ENCODE data around the gene HSPA1A. TPM values are rescaled to one million over a fixed set of nuclear protein-coding genes. Genes with fewer than 3 reads are reported as not detected.

The HSPA1A gene
- total RNA-seq, 1 donor from 2014 or later: 116 TPM

DNA sequence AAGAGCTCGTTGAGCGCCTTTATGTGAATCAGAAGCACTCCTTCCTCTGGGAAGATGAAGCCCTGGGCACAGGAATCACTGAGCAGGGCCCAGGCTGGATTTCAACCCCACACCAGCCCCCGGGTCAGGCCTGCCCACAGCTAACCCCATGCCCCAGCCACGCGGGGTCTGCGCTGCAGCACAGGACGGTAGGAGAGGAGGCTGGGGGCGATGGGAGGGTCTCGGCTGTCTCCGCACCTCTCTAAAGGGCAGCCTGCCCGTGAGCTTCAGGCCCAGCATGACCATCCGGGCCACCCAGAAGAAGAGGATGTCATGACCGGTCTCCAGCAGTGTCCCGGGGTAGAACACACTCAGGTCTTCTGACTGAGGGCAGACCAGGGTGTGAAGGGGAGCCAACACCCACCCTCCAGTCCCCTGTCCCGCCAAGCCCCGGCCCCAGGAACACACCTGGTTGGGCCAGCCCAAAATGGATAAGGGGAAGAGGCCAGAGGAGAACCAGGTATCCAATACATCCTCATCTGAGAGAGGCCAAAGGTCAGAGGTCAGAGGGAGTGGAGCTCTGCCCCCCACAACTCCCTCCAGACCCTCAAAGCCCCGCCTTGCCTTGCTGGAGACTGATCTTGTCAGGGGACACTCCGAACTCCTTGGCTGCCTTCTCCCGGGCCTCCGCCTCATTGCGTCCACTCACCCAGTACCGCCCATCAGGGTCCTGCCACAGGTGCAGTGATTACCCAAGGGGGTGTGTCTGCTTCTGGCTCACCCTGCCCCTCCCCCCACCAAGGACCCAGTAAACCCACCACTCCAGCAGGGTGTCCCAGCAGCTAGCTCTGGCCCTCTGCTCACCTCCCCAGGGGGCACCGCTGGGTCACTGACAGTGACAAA, 33.9 kb upstream of the HSPA1A start:
- no peak for DNase-seq (ENCODE audit: low read depth)
- TF ChIP-seq, protein P1, sequence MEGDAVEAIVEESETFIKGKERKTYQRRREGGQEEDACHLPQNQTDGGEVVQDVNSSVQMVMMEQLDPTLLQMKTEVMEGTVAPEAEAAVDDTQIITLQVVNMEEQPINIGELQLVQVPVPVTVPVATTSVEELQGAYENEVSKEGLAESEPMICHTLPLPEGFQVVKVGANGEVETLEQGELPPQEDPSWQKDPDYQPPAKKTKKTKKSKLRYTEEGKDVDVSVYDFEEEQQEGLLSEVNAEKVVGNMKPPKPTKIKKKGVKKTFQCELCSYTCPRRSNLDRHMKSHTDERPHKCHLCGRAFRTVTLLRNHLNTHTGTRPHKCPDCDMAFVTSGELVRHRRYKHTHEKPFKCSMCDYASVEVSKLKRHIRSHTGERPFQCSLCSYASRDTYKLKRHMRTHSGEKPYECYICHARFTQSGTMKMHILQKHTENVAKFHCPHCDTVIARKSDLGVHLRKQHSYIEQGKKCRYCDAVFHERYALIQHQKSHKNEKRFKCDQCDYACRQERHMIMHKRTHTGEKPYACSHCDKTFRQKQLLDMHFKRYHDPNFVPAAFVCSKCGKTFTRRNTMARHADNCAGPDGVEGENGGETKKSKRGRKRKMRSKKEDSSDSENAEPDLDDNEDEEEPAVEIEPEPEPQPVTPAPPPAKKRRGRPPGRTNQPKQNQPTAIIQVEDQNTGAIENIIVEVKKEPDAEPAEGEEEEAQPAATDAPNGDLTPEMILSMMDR (conservative IDR thresholded peaks at IDR 0.05; ENCODE audit: low read depth, low read length): no peak
- no peak overlapping the region for H3K4me3 ChIP-seq (ENCODE audit: low read depth, low read length)

DNA sequence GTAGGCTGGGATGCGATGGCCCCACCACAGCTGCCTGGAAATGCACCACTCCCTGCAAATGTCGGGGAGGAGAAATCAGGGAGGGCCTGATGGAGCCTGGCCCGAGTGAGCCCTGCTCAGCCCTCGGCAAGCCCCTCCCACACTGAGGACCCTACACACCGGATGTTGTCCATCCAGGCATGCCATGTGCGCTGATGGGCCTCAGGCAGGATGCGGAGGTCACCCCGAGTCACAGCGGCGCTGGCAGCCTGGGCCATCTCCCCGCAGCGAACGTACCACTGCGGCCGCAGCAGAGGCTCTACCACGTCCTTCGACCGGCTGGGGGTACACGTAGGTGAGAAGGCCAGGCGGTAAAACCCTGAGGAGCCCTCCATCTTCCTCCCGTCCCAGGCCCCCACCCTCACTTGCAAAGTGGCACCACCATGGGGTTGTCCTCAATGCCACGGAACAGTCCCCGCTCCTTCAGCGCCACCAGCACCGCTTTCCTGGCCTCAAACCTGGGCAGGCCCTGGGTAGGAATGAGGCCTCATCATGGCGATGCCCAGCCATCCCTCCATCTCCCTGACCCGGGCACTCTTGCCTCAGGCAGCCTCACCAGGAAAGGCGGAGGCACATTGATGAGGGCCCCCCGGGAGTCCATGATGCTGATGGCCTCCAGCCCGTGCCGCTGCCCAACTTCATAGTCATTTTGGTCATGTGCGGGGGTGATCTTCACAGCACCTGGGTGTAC, 33.1 kb upstream of the HSPA1A start:
- DNase-seq (ENCODE audit: low read depth): no peak
- H3K4me3 ChIP-seq (ENCODE audit: low read depth, low read length): no peak overlapping the region
- TF ChIP-seq, protein P1 (conservative IDR thresholded peaks at IDR 0.05; ENCODE audit: low read depth, low read length): no peak

DNA sequence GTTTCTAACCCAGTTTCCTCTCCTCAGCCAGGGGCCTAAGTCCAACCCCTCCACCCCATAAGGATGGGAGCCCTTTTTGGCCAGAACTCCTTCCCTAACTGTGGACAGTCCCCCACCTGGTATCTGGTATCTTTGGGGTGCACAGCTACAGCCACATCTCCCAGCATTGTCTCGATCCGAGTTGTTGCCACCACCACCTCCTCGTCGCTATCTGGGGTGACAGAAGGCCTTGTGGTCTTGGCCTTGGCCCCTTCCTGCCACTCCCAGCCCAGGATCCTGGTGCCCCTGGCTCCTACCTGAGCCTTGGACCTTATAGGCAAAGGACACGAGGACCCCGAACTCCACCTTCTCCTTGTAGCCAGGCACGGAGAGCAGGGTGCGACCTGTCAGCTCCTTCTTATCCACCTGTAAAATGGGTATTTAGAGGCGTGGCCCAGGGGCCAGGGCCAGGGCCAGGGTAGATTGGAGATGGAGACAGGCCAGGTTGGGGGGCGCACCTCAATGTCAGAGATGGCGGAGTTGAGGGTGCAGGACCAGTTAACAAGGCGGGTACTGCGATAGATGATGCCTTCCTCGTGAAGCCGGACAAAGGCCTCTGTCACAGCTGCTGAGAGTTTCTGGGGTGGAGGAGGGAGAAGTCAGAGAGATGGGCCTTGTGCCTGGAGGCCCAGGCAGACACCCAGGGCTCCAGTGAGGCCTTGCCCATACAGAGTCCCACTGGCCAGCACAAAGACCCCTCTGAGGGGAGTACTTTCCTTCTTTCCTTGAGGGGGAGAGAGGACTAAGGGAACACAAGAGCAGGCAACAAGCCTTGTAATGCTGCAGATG, 31.0 kb upstream of the HSPA1A start:
- TF ChIP-seq, protein P1 (conservative IDR thresholded peaks at IDR 0.05; ENCODE audit: low read depth, low read length): no peak
- no peak for DNase-seq (ENCODE audit: low read depth)
- no peak overlapping the region for H3K4me3 ChIP-seq (ENCODE audit: low read depth, low read length)

DNA sequence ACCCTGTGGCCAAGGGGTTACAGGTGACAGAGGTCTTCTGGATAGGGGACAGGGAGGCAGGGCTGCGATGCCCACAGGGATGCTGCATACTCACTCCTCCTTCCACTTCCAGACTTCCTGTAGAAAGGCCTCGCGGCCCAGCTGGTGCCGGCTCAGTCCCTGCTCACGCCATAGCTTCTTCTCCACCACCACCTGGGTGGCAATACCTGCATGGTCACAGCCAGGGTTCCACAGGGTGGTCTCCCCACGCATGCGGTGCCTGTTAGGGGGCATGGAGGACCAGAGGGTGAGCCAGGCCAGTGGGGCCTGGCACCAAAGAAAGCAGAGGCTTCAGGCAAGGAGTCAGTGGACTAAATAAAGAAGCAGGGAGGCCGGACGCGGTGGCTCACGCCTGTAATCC, 29.9 kb upstream of the HSPA1A start:
- no peak for DNase-seq (ENCODE audit: low read depth)
- H3K4me3 ChIP-seq (ENCODE audit: low read depth, low read length): no peak overlapping the region
- TF ChIP-seq, protein P1 (conservative IDR thresholded peaks at IDR 0.05; ENCODE audit: low read depth, low read length): no peak

DNA sequence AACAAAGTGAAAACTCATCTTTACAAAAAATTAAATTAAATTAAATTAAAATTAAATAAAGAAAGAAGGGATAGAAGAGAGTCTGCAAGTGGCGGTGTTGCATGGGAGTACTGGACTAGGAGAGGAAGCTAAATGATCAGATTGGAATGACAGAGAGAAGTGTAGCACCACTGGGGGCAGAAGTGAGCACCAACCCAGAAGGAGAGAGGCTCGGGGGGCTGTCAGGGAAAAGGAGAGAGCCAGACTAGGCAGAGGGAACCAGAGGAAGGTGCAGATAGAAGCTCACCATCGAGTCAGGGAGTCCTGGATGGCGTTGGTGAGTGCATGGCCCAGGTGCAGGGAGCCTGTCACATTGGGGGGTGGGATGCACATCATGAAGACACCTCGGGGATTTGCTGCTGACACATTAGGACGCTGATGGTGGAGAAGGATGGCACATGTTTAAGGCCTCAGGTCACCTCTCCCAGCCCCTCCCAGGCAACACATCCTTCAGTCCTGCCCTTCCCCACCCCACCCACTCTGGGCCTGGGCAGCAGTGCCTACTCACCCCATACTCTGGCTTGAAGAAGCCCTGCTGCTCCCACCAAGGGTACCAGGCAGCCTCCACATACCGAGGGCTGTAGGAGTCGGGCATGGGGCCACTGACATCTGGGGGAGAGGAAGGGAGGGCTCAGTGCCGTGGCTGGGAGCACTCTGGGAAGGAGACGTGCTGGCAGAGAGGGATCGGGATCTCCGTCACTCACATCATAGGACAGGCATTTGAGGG, 23.8 kb upstream of the HSPA1A start:
- TF ChIP-seq, protein P1 (conservative IDR thresholded peaks at IDR 0.05; ENCODE audit: low read depth, low read length): peak; percentile 65
- H3K4me3 ChIP-seq (ENCODE audit: low read depth, low read length): no peak overlapping the region
- DNase-seq (ENCODE audit: low read depth): no peak

DNA sequence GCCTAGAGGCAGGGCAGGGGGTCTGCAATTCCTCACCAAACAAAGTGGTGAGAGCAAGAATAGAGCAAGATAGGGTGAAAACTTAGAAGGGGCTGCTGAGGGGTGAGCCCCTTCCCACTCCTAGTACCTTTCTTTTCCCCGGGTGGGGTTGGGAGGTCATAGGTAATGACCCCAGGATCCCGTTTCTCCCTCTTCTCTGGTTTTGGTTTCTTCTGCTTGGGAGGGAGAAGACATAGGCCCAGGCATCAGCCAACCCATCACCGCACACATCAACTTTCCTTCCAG, 23.3 kb upstream of the HSPA1A start:
- peak overlapping the region; percentile 46 for H3K4me3 ChIP-seq (ENCODE audit: low read depth, low read length)
- no peak for DNase-seq (ENCODE audit: low read depth)
- TF ChIP-seq, protein P1 (conservative IDR thresholded peaks at IDR 0.05; ENCODE audit: low read depth, low read length): no peak

Measured in epithelial cell of proximal tubule (primary cell).